ENCODE measurements around the gene ANKUB1. TPM values are rescaled to one million over a fixed set of nuclear protein-coding genes. Genes with fewer than 3 reads are reported as not detected.
"Not testable (repeated sequence)": the region's sequence is repeated elsewhere in the genome, so short reads cannot be mapped to it uniquely, and the experiment has no call there.

Gene ANKUB1
- total RNA-seq (2014; rRNA removed; shearing (Covaris generic)): 0.12 TPM in 1 of 2 replicates, not detected in the other

DNA sequence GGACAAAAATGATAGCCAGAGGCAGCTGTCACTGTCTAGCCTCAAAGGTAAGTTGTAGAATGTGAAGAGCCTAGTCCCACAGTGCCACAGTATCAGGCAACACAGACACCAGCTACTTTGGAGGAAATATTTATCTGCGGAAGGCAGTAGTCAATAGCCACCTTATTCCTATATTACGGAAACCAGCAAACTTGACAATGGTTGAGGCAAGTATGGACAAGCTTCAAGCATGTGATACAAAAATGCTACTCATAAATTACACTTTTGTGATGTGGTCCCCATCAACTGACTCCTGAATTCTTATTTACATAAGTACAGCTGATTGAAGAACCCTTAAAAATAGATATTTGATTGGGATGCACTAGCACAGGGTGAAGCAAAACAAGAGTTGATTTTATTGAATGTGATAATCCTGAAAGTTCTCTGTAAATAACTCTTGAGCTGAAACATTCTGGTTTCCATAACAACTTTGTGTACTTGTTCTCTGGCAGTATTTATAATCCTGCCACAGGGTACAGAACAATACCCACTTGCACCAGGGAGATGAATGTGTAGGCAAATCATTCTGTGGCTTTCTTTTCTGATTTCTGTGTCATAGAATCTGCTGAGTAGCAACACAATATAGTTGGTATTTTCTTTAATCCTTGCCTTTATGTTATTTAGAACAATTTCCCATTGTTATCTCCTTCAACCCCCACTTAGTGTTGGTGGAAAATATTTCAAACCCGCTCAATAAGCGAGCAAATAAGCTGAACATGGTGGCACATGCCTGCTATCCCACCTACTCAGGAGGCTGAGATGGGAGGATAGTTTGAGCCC is at the start of gene ANKUB1:
TSS of gene ANKUB1 (minus strand) at position 103 of the 819 bp plus-strand sequence. CDS start 188 bp downstream, outside the sequence.
- DNase-seq (ENCODE audit: low read depth): no peak

- DNase-seq (ENCODE audit: low read depth): no peak
Measured at GRCh38 chr3:149839896-149840295, 47.5 kb upstream of the ANKUB1 start.

DNA sequence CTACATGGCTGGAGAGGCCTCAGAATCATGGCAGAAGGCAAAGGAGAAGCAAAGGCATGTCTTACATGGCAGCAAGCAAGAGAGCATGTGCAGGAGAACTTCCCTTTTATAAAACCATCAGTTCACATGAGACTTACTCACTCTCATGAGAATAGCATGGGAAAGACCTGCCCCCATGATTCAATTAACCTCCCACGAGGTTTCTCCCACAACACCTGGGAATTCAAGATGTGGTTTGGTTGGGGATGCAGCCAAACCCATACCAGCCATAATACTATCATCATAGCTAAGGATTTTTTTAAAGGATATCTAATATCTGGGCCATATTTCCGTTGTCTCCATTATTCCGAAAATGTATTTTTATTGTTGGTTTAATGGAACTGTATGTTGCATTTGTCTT is 47.1 kb upstream of the ANKUB1 start:
- DNase-seq (ENCODE audit: low read depth): peak; percentile 38

DNA sequence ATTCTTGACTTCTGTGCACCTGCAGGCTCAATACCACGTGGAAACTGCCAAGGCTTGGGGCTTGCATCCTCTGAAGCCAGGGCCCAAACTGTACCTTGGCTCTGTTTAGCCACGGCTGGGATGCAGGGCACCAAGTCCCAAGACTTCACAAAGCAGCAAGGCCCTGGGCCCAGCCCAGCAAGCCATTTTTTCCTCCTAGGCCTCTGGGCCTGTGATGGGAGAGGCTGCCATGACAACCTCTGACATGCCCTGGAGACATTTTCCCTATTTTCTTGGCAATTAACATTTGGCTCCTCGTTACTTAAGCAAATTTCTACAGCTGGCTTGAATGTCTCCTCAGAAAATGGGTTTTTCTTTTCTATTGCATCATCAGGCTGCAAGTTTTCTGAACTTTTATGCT is 46.1 kb upstream of the ANKUB1 start:
- not testable (repeated sequence) for DNase-seq (ENCODE audit: low read depth)

GRCh38 chr3:149833241-149833640 is 40.9 kb upstream of the ANKUB1 start:
- DNase-seq (ENCODE audit: low read depth): no peak

- no peak for DNase-seq (ENCODE audit: low read depth)
Measured at GRCh38 chr3:149832086-149832485, 39.7 kb upstream of the ANKUB1 start.

DNA sequence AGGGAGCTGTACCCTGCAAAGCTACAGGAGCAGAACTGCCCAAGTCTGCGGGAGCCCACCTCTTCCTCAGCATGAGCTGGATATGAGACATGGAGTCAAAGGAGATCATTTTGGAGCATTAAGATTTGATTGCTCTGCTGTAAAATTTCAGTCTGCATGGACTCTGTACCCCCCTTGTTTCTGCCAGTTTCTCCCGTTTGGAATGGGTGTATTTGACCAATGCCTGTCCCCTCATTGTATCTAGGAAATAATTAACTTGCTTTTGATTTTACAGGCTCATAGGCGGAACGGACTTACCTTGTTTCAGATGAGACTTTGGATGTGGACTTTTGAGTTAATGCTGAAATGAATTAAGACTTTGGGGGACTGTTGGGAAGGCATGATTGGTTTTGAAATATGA is 39.0 kb upstream of the ANKUB1 start:
- no peak for DNase-seq (ENCODE audit: low read depth)

- no peak for DNase-seq (ENCODE audit: low read depth)
Measured at GRCh38 chr3:149830902-149831301, 38.5 kb upstream of the ANKUB1 start.

DNA sequence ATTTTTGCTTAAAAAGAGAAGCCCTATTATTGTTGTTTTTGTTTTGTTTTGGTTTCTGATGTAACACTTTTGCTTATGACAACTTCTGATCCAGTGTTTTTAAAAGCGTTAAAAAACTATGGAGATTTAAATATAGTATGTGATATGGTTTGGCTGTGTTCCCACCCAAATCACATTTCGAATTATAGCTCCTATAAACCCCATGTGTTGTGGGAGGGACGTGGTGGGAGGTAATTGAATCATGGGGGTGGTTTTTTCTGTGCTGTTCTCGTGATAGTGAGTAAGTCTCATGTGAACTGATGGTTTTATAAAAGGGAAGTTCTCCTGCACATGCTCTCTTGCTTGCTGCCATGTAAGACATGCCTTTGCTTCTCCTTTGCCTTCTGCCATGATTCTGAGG is 37.3 kb upstream of the ANKUB1 start:
- DNase-seq (ENCODE audit: low read depth): not testable (repeated sequence)

GRCh38 chr3:149828390-149828789 is 36.0 kb upstream of the ANKUB1 start:
- DNase-seq (ENCODE audit: low read depth): no peak

DNA sequence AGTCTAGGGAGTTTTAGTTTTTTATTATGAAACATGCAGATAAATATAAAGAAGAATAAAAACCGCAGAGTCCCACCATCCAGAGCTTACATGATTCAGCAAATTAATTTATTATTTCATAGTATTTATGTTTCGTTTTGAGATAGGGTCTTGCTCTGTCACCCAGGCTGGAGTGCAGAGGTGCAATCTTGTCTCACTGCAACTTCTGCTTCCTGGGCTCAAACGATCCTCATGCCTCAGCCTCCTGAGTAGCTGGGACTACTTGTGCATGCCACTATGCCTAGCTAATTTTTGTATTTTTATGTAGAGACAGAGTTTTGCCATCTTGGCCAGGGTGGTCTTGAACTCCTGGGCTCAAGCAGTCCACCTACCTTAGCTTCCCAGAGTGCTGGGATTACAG is 34.3 kb upstream of the ANKUB1 start:
- no peak for DNase-seq (ENCODE audit: low read depth)

DNA sequence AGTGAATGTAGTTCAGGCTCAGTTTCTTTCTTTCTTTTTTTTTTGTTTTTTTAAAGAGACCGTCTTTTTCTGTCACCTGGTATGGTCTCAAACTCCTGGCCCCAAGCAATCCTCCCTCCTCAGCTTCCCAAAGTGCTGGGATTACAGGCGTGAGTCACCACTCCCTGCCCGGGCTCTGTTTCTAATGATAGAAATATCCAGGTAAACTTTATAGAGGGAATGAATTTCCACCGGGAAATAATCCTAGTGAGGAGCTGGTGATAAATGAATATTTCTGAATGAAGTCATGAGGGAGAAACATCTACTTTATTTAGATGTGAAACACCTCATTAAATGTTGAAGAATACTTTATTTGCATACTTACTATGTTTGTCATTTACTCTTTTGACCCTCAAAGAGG is 27.8 kb upstream of the ANKUB1 start:
- no peak for DNase-seq (ENCODE audit: low read depth)

- no peak for DNase-seq (ENCODE audit: low read depth)
Measured at GRCh38 chr3:149819432-149819831, 27.1 kb upstream of the ANKUB1 start.

GRCh38 chr3:149816986-149817385 is 24.6 kb upstream of the ANKUB1 start:
- peak; percentile 35 for DNase-seq (ENCODE audit: low read depth)

DNA sequence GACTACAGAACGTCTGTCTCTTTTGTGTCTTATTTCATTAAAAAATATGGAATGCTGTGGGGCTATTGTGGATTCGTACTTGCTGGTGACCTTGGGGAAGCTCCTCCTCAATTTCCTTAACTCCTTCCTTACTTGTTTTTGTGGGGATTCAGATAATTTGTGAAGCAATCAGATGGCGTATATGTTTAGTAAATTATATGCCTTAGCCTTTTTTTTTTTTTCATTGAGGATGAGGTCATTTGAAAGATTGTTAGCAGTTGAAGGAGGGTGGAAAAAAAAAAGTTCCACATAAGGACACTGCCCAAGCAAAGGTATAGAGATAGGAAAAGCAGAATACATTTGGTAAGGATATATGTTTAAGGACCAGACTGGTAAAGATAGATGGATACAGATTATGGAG is 24.0 kb upstream of the ANKUB1 start:
- no peak for DNase-seq (ENCODE audit: low read depth)

- no peak for DNase-seq (ENCODE audit: low read depth)
Measured at GRCh38 chr3:149815728-149816127, 23.4 kb upstream of the ANKUB1 start.

GRCh38 chr3:149815321-149815720 is 23.0 kb upstream of the ANKUB1 start:
- no peak for DNase-seq (ENCODE audit: low read depth)

GRCh38 chr3:149813367-149814281 is 21.3 kb upstream of the ANKUB1 start:
- peak; percentile 47 for DNase-seq (ENCODE audit: low read depth)

DNA sequence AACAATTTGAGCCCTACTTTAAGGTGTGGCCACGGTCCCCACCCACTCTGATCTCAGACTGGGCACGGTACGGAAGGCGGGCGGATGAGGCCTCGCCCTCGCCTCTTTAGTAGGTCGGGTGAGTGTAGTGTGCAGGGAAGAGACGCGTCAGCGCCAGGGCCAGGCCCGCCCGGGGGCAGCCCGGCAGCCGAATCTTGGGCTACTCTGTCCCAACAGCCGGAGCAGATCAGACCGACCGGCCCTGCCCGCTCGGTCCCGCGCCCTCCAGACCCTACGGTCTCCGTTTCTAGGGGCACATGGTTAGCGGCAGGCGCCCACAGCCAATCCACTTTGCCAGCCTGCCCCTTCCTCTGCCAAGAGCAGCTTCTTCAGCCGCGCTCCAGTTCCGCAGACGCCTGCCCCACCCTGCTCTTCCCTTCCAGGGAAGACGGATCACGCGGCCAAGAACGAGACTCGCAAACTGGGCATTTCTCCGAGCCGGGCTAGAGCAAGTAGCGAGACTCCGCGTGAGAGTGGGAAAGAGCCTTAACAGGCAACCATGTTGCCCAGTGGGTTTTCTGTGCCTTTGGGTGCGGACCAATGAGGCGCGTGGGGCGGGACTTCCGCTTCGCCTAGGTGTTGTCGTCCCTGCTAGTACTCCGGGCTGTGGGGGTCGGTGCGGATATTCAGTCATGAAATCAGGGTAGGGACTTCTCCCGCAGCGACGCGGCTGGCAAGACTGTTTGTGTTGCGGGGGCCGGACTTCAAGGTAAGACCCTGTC is 20.4 kb upstream of the ANKUB1 start, which contains the start of gene RNF13:
TSS of gene RNF13 (plus strand) at position 610 of the 761 bp plus-strand sequence. CDS start 32,812 bp downstream, outside the sequence.
- peak; percentile 95 for DNase-seq (ENCODE audit: low read depth)

DNA sequence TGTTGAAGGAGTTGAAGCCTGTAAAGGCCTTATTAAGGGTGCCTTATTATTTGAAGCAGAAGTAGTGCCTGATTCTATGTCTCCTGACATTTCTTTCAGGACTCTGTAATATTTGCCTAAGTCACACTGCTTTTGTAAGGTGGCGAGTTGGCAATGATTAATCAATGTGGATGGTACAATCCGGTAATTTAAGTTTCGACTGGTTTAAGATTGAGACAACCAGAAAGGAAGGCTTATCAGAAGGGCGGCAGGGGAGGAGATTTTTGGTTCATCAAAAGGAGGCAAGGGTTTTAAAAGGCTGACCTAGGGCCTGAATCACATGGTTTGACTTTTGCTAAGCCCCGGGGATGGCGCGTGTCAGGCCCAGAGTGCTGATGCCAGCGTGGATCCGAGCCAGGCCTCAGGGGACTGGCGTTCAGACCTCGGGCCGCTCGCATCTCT is 19.8 kb upstream of the ANKUB1 start:
- no peak for DNase-seq (ENCODE audit: low read depth)

- DNase-seq (ENCODE audit: low read depth): no peak
Measured at GRCh38 chr3:149810846-149811245, 18.5 kb upstream of the ANKUB1 start.

GRCh38 chr3:149809699-149810098 is 17.3 kb upstream of the ANKUB1 start:
- DNase-seq (ENCODE audit: low read depth): no peak

Measured in RPMI7951 (cell line).